HCT116 (cell line): ENCODE data around the gene ANO2.

Experiments used
- CEBPB ChIP-seq: IDR thresholded peaks from 2 replicates; pipeline ENCODE4 v1.6.1; 2012; ENCODE audit warnings: low read depth
- CTCF ChIP-seq, 3 experiments: fragments of 200-600 bp in 1 of 3; sonication (generic) in 1 of 3; IDR thresholded peaks in 2 of 3; conservative IDR thresholded peaks in 1 of 3; 2 replicates each; pipeline ENCODE4 v1.5.1; 2012 to 2017; ENCODE audit warnings: low read depth in 2 of 3, low read length in 2 of 3, antibody characterized with exemption in 1 of 3, borderline replicate concordance in 1 of 3, control low read depth in 1 of 3, mild to moderate bottlenecking in 1 of 3, mixed read lengths in 1 of 3, mixed run types in 1 of 3, moderate library complexity in 1 of 3; ENCODE audit not compliant: insufficient read depth in 1 of 3
- EZH2 ChIP-seq: fragments of 200-600 bp; sonication (generic); IDR thresholded peaks from 2 replicates; pipeline ENCODE4 v1.6.1; 2017; ENCODE audit warnings: antibody characterized with exemption, mixed run types
- EZH2phosphoT487 ChIP-seq: fragments of 200-600 bp; IDR thresholded peaks from 2 replicates; pipeline ENCODE4 v1.6.1; 2018; ENCODE audit warnings: antibody characterized with exemption, borderline replicate concordance
- FOSL1 ChIP-seq: IDR thresholded peaks from 2 replicates; pipeline ENCODE4 v1.6.1; 2012; ENCODE audit warnings: low read depth
- JUND ChIP-seq: IDR thresholded peaks from 2 replicates; pipeline ENCODE4 v1.6.1; 2012
- POLR2A ChIP-seq: IDR thresholded peaks from 2 replicates; pipeline ENCODE4 v1.7.0; 2011; ENCODE audit warnings: borderline replicate concordance; ENCODE audit not compliant: insufficient read depth, insufficient read length; ENCODE audit errors: extremely low read depth
- POLR2AphosphoS5 ChIP-seq: IDR thresholded peaks from 2 replicates; pipeline ENCODE4 v1.6.1; 2011; ENCODE audit warnings: mild to moderate bottlenecking, low read depth, low read length, moderate library complexity
- RAD21 ChIP-seq: IDR thresholded peaks from 2 replicates; pipeline ENCODE4 v1.6.1; 2012; ENCODE audit warnings: low read depth, mild to moderate bottlenecking
- REST ChIP-seq: IDR thresholded peaks from 2 replicates; pipeline ENCODE4 v1.6.1; 2012; ENCODE audit warnings: low read depth
- SIN3A ChIP-seq: IDR thresholded peaks from 2 replicates; pipeline ENCODE4 v1.6.1; 2012; ENCODE audit warnings: low read depth
- TCF7L2 ChIP-seq: IDR thresholded peaks from 2 replicates; pipeline ENCODE4 v1.7.0; 2011; ENCODE audit warnings: borderline replicate concordance, inconsistent platforms; ENCODE audit not compliant: insufficient read depth, insufficient read length; ENCODE audit errors: extremely low read depth
- YY1 ChIP-seq: IDR thresholded peaks from 2 replicates; pipeline ENCODE4 v1.6.1; 2011; ENCODE audit warnings: low read length, low read depth, moderate library complexity, mild to moderate bottlenecking; ENCODE audit not compliant: insufficient replicate concordance; ENCODE audit errors: extremely low read depth

GRCh38 chr12:5587711-5588121, 357.3 kb downstream of the ANO2 start:
- TF ChIP-seq JUND, result no peak
- no peak for TF ChIP-seq YY1
- no peak for TF ChIP-seq TCF7L2
- TF ChIP-seq POLR2AphosphoS5, result no peak
- TF ChIP-seq CTCF (IDR thresholded peaks at IDR 0.05 in 2 of 3, conservative IDR thresholded peaks at IDR 0.05 in 1 of 3; ENCODE audit: borderline replicate concordance in 1 of 3, insufficient read depth in 1 of 3, low read depth in 2 of 3, low read length in 2 of 3), result no peak
- no peak for TF ChIP-seq POLR2A
- no peak for TF ChIP-seq SIN3A
- no peak for TF ChIP-seq REST
- TF ChIP-seq EZH2phosphoT487, result no peak
- TF ChIP-seq RAD21, result no peak
- no peak for TF ChIP-seq EZH2
- no peak for TF ChIP-seq CEBPB
- no peak for TF ChIP-seq FOSL1
